SK-N-SH treated with all-trans-retinoic acid at 6 μM for 48 hours (cell line): ENCODE results near the gene CYTH4.

ENCODE experiments used
- ATAC-seq: fragments of 200-7000 bp; cut with Tn5 transposase; 3 replicates; pipeline ENCODE4 v1.9.1; 2020; ENCODE audit warnings: mild to moderate bottlenecking, moderate library complexity
- ARNTL ChIP-seq: fragments of 450-650 bp; formaldehyde crosslinking; IDR thresholded peaks from 2 replicates; pipeline ENCODE4 v1.5.0; 2020; ENCODE audit warnings: low read depth, mild to moderate bottlenecking, moderate library complexity, borderline replicate concordance
- BACH2 ChIP-seq: fragments of 250-450 bp; sonication (Bioruptor Pico); IDR thresholded peaks from 2 replicates; pipeline ENCODE4 v1.9.0; 2021; ENCODE audit warnings: mild to moderate bottlenecking, borderline replicate concordance
- CREB5 ChIP-seq: fragments of 250-450 bp; sonication (Bioruptor Pico); IDR thresholded peaks from 2 replicates; pipeline ENCODE4 v1.5.1; 2020; ENCODE audit warnings: low read depth, mild to moderate bottlenecking, moderate library complexity
- CSRNP3 ChIP-seq: fragments of 250-450 bp; sonication (Bioruptor Pico); IDR thresholded peaks from 2 replicates; pipeline ENCODE4 v1.5.1; 2021; ENCODE audit warnings: mild to moderate bottlenecking, moderate library complexity
- ESRRG ChIP-seq: fragments of 250-450 bp; sonication (Bioruptor Pico); IDR thresholded peaks from 2 replicates; pipeline ENCODE4 v1.6.1; 2021; ENCODE audit warnings: mild to moderate bottlenecking
- GLIS3 ChIP-seq: fragments of 250-450 bp; sonication (Bioruptor Pico); IDR thresholded peaks from 2 replicates; pipeline ENCODE4 v1.5.0; 2020; ENCODE audit warnings: mild to moderate bottlenecking, moderate library complexity
- ISL1 ChIP-seq: fragments of 250-450 bp; sonication (Bioruptor Pico); IDR thresholded peaks from 2 replicates; pipeline ENCODE4 v2.1.2; 2022; ENCODE audit warnings: mild to moderate bottlenecking, moderate library complexity
- OSR1 ChIP-seq: fragments of 250-450 bp; sonication (Bioruptor Pico); IDR thresholded peaks from 2 replicates; pipeline ENCODE4 v1.8.0; 2022; ENCODE audit warnings: moderate library complexity, mild to moderate bottlenecking, inconsistent platforms
- PATZ1 ChIP-seq: fragments of 250-450 bp; sonication (Bioruptor Pico); IDR thresholded peaks from 2 replicates; pipeline ENCODE4 v1.8.0; 2020; ENCODE audit warnings: mild to moderate bottlenecking, moderate library complexity, borderline replicate concordance
- POU6F1 ChIP-seq: fragments of 250-450 bp; sonication (Bioruptor Pico); IDR thresholded peaks from 2 replicates; pipeline ENCODE4 v1.8.0; 2021; ENCODE audit warnings: low read depth, mild to moderate bottlenecking, moderate library complexity, borderline replicate concordance
- PPARA ChIP-seq: fragments of 250-450 bp; sonication (Bioruptor Pico); IDR thresholded peaks from 2 replicates; pipeline ENCODE4 v1.5.0; 2020; ENCODE audit warnings: mild to moderate bottlenecking, borderline replicate concordance
- RARB ChIP-seq: fragments of 250-450 bp; sonication (Bioruptor Pico); IDR thresholded peaks from 2 replicates; pipeline ENCODE4 v1.8.0; 2021; ENCODE audit warnings: mild to moderate bottlenecking, moderate library complexity
- SNAI2 ChIP-seq: fragments of 250-450 bp; sonication (Bioruptor Pico); IDR thresholded peaks from 2 replicates; pipeline ENCODE4 v1.5.0; 2020; ENCODE audit warnings: mild to moderate bottlenecking, moderate library complexity
- TCF4 ChIP-seq: fragments of 250-450 bp; sonication (Bioruptor Pico); IDR thresholded peaks from 2 replicates; pipeline ENCODE4 v1.8.0; 2021; ENCODE audit warnings: mild to moderate bottlenecking, moderate library complexity, borderline replicate concordance
- TOX ChIP-seq: fragments of 250-450 bp; sonication (Bioruptor Pico); IDR thresholded peaks from 2 replicates; pipeline ENCODE4 v1.8.0; 2021; ENCODE audit warnings: mild to moderate bottlenecking, moderate library complexity, borderline replicate concordance
- TSHZ2 ChIP-seq: fragments of 250-450 bp; sonication (Bioruptor Pico); IDR thresholded peaks from 2 replicates; pipeline ENCODE4 v1.5.0; 2020; ENCODE audit warnings: mild to moderate bottlenecking, moderate library complexity
- ZC3H10 ChIP-seq: fragments of 250-450 bp; sonication (Bioruptor Pico); IDR thresholded peaks from 2 replicates; pipeline ENCODE4 v1.5.1; 2021; ENCODE audit warnings: mild to moderate bottlenecking, moderate library complexity
- ZFP3 ChIP-seq: fragments of 250-450 bp; sonication (Bioruptor Pico); IDR thresholded peaks from 2 replicates; pipeline ENCODE4 v1.5.0; 2020; ENCODE audit warnings: mild to moderate bottlenecking, moderate library complexity
- ZFP30 ChIP-seq: fragments of 450-650 bp; formaldehyde crosslinking; IDR thresholded peaks from 2 replicates; pipeline ENCODE4 v1.5.0; 2022; ENCODE audit warnings: mild to moderate bottlenecking, moderate library complexity
- ZNF565 ChIP-seq: fragments of 450-650 bp; formaldehyde crosslinking; conservative IDR thresholded peaks from 2 replicates; pipeline ENCODE4 v1.5.0; 2020; ENCODE audit warnings: low read depth, mild to moderate bottlenecking, moderate library complexity
- ZNF8 ChIP-seq: fragments of 450-650 bp; formaldehyde crosslinking; IDR thresholded peaks from 2 replicates; pipeline ENCODE4 v1.5.0; 2020; ENCODE audit warnings: mild to moderate bottlenecking, moderate library complexity

Gene CYTH4

GRCh38 chr22:37258005-37258752, 24.1 kb upstream of the CYTH4 start:
- no peak for TF ChIP-seq CSRNP3 (CRISPR knock-in tag)
- no peak for TF ChIP-seq ESRRG (CRISPR knock-in tag)
- no peak for TF ChIP-seq SNAI2
- TF ChIP-seq ARNTL (CRISPR knock-in tag), result no peak
- TF ChIP-seq BACH2 (CRISPR knock-in tag), result no peak
- TF ChIP-seq OSR1 (CRISPR knock-in tag), result no peak
- no peak for TF ChIP-seq TCF4 (CRISPR knock-in tag)
- no peak for TF ChIP-seq ZC3H10 (CRISPR knock-in tag)
- no peak for TF ChIP-seq ZFP30
- TF ChIP-seq POU6F1, result no peak
- TF ChIP-seq ZFP3 (CRISPR knock-in tag), result no peak
- TF ChIP-seq, all 23 proteins: peak for 0
- no peak for ATAC-seq

- TF ChIP-seq ISL1, result no peak
- TF ChIP-seq ZNF8 (CRISPR knock-in tag), result no peak
- no peak for TF ChIP-seq ZFP30
- no peak for TF ChIP-seq PATZ1 (CRISPR knock-in tag)
- no peak for TF ChIP-seq POU6F1
- no peak for TF ChIP-seq ARNTL (CRISPR knock-in tag)
- TF ChIP-seq GLIS3, result no peak
- no peak for TF ChIP-seq TCF4 (CRISPR knock-in tag)
- TF ChIP-seq ZC3H10 (CRISPR knock-in tag), result no peak
- TF ChIP-seq SNAI2, result no peak
- TF ChIP-seq RARB (CRISPR knock-in tag), result no peak
- TF ChIP-seq TOX (CRISPR knock-in tag), result no peak
- no peak for TF ChIP-seq ZFP3 (CRISPR knock-in tag)
- TF ChIP-seq CSRNP3 (CRISPR knock-in tag), result no peak
- TF ChIP-seq CREB5 (CRISPR knock-in tag), result no peak
- no peak for TF ChIP-seq PPARA
- no peak for TF ChIP-seq TSHZ2
- no peak for TF ChIP-seq OSR1 (CRISPR knock-in tag)
- no peak for TF ChIP-seq ZNF565 (CRISPR knock-in tag)
- TF ChIP-seq ESRRG (CRISPR knock-in tag), result no peak
- no peak for ATAC-seq
These were observed 23.4 kb upstream of the CYTH4 start for GRCh38 chr22:37258753-37259401.
